GM21390 (cell line): ENCODE data around the gene WFDC10B.
"Not testable (repeated sequence)": the region's sequence is repeated elsewhere in the genome, so short reads cannot be mapped to it uniquely, and the experiment has no call there.

Experiments
- ATAC-seq: cut with Tn5 transposase; IDR thresholded peaks from one replicate; pipeline ENCODE4 v1.9.1; 2021; ENCODE audit not compliant: unreplicated experiment

WFDC10B gene

GRCh38 chr20:45649312-45649863 is 55.4 kb downstream of the WFDC10B start:
- no peak for ATAC-seq

DNA sequence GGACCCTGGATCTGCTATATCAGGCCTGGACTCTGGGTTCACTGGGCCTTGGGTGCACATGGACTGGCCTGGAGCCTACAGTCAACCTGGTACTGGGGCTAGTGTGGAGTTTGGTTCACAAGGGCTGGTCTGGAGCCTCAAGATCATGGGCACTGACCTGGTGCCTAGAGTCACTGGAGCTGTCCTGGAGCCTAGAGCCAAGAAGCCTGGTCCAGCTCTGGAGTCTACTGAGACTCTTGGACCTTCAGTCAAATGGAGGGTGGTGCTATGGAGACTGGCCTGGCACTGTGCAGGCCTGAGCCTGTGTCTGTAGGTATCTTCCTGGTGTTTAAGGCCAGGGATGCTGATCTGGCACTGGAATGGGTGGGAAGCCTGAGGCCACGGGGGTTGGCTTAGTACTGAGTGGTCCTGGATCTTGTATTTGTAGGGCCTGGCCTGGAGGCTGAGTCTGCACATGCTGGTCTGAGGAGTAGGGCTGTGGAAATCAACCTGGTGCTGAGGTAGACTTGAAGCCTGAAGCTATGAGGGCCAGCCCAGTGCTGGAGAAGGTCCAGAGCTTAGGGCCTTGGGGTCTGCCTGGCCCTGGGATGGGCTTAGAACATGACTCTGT is 57.3 kb downstream of the WFDC10B start:
- ATAC-seq = no peak

DNA sequence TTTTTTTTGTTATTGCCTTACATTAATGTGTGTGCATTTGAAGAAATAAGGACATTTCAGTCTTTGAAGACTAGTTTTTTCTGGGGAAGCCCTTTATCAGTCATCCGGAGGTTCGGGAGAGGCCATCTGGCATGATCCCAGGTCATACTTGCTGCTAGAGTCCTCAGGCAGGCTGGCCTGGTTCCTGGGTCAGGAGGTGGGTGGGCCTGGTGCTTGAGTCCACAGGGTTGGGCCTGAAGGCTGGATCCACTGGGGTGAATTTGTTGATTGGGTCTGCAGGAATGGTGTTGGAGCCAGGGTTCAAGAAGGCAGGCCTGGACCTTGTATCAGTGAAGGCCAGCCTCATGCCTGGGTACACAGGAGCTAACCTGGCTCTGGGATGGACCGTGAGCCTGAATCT is 57.9 kb downstream of the WFDC10B start:
- no peak for ATAC-seq

- ATAC-seq = not testable (repeated sequence)
Observed at GRCh38 chr20:45645869-45646268, 59.0 kb downstream of the WFDC10B start.

GRCh38 chr20:45641076-45641475 is 63.7 kb downstream of the WFDC10B start:
- ATAC-seq = not testable (repeated sequence)

GRCh38 chr20:45639687-45640086 is 65.1 kb downstream of the WFDC10B start:
- ATAC-seq = no peak

DNA sequence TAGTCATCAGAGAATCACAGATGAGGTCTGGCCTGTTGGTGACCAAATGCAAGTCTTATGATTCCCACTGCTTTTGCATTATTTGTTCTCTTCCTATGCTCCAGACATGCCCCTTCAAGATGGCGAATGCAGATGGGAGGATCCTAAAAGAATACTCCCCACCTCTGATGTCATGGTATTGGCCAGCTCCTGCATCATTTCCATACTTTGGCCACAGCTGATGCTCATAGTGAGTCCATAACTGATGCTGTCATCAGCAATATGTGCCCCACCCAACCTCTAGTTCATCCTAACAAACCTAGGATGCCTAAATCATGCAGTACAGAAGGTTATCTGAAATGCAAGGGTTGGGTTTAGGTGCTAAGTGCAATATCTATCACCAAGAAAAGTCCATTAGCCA is 68.3 kb downstream of the WFDC10B start:
- no peak for ATAC-seq
